Common myeloid progenitor, CD34-positive (primary cell): ENCODE measurements around the gene PIAS1.
A peak's percentile ranks its signal among the peaks of the same experiment; 100 is the strongest.

ENCODE experiments used
- CTCF ChIA-PET: fragments of 350-600 bp; sonication (Branson Sonifier 250); formaldehyde crosslinking; loops from one replicate; lab custom pipeline; 2021; ENCODE audit warnings: antibody characterized with exemption; lab: Charles Lee
- POLR2A ChIA-PET: fragments of 350-600 bp; sonication (Branson Sonifier 250); formaldehyde crosslinking; loops from one replicate; lab custom pipeline; 2021; ENCODE audit warnings: antibody characterized with exemption; lab: Charles Lee
- DNase-seq, 3 donors: peaks; one replicate each; pipeline versions ENCODE4 v3.0.0 to v3.0.0-alpha.2; 2013
- H3K27ac ChIP-seq, 2 experiments: 1 replicate in 1 of 2; 2 replicates in 1 of 2; pipeline ENCODE4 v1.7.0; 2013; ENCODE audit warnings: inconsistent platforms in 2 of 2, low read length in 2 of 2, mild to moderate bottlenecking in 2 of 2, low read depth in 1 of 2, moderate library complexity in 1 of 2; ENCODE audit not compliant: severe bottlenecking in 2 of 2, insufficient read depth in 1 of 2, poor library complexity in 1 of 2
- H3K27me3 ChIP-seq, 5 experiments: replicated peaks in 2 of 5; 1 replicate in 3 of 5; 2 replicates in 2 of 5; pipeline versions ENCODE4 v1.6.1 to v1.7.0; 2013; ENCODE audit warnings: low read length in 4 of 5, mild to moderate bottlenecking in 2 of 5, moderate library complexity in 2 of 5, inconsistent platforms in 1 of 5; ENCODE audit not compliant: insufficient read depth in 5 of 5, control insufficient read depth in 4 of 5
- H3K36me3 ChIP-seq, 4 experiments: 1 replicate in 2 of 4; 2 replicates in 2 of 4; pipeline versions ENCODE4 v1.6.1 to v1.7.0; 2013; ENCODE audit warnings: low read length in 3 of 4, control low read depth in 1 of 4, mild to moderate bottlenecking in 1 of 4; ENCODE audit not compliant: control insufficient read depth in 4 of 4, insufficient read depth in 4 of 4
- H3K4me1 ChIP-seq, 4 experiments: 1 replicate in 3 of 4; 2 replicates in 1 of 4; pipeline versions ENCODE4 v1.6.1 to v1.7.1; 2013; ENCODE audit warnings: low read length in 3 of 4, mild to moderate bottlenecking in 3 of 4, control low read depth in 1 of 4, inconsistent platforms in 1 of 4, moderate library complexity in 1 of 4; ENCODE audit not compliant: control insufficient read depth in 4 of 4, insufficient read depth in 4 of 4; ENCODE audit errors: control extremely low read depth in 1 of 4
- H3K4me3 ChIP-seq, 7 experiments: 1 replicate in 4 of 7; 2 replicates in 3 of 7; pipeline versions ENCODE4 v1.5.1 to v1.7.0; 2013; ENCODE audit warnings: mild to moderate bottlenecking in 7 of 7, low read length in 6 of 7, moderate library complexity in 6 of 7, inconsistent platforms in 2 of 7, low read depth in 2 of 7, control low read depth in 1 of 7; ENCODE audit not compliant: insufficient read depth in 4 of 7, control insufficient read depth in 1 of 7; ENCODE audit errors: extremely low read depth in 1 of 7
- H3K9me3 ChIP-seq, 5 experiments: 1 replicate in 4 of 5; 2 replicates in 1 of 5; pipeline versions ENCODE4 v1.6.1 to v1.7.1; 2013; ENCODE audit warnings: low read length in 4 of 5, mild to moderate bottlenecking in 2 of 5, inconsistent platforms in 1 of 5, low read depth in 1 of 5, moderate library complexity in 1 of 5; ENCODE audit not compliant: control insufficient read depth in 4 of 5, insufficient read depth in 2 of 5; ENCODE audit errors: control extremely low read depth in 1 of 5
- WGBS: methylation state at CpG from one replicate; pipeline ENCODE4 v1.1.5; 2013; ENCODE audit not compliant: insufficient coverage; 5-methylcytosine and 5-hydroxymethylcytosine counted together

Gene PIAS1

GRCh38 chr15:68186671-68187397 lies 132.7 kb downstream of the PIAS1 start:
- no peaks in the 10 kb centered on the region for H3K4me1 ChIP-seq
- H3K9me3 ChIP-seq: no peaks in the 10 kb centered on the region
- no peak for DNase-seq
- peaks cover 18 to 76% (median 46%) of the 10 kb centered on the region in 4 experiments for H3K36me3 ChIP-seq
- POLR2A ChIA-PET: no interaction called here
- CTCF ChIA-PET: interaction anchor here (3.7 kb wide), 1 partner anchor 7 kb away, joined by 16 read pairs; no protein-coding TSS in a partner anchor
- WGBS: 100% methylated on average over 1 of the region's 5 CpGs
- H3K27me3 ChIP-seq: no peaks in the 10 kb centered on the region
- no peak overlapping the region for H3K27ac ChIP-seq
- no peak overlapping the region for H3K4me3 ChIP-seq

- 98% methylated on average over 4 of the region's 9 CpGs for WGBS
- Histone ChIP-seq H3K27ac (no peak overlapping the region), H3K4me3 (no peak overlapping the region), H3K36me3 (peaks cover 22 to 80% (median 48%) of the 10 kb centered on the region in 4 experiments), H3K4me1 (no peaks in the 10 kb centered on the region), H3K9me3 (no peaks in the 10 kb centered on the region), H3K27me3 (no peaks in the 10 kb centered on the region)
- no peak for DNase-seq
- ChIA-PET POLR2A (no interaction called here), CTCF (no interaction called here)
Measured at GRCh38 chr15:68187559-68187958, 133.4 kb downstream of the PIAS1 start.

- no CpG with 5 or more reads among the region's 2 CpGs for WGBS
- H3K4me1 ChIP-seq: no peaks in the 10 kb centered on the region
- CTCF ChIA-PET: no interaction called here
Measured at GRCh38 chr15:68188647-68189046, 134.5 kb downstream of the PIAS1 start.

GRCh38 chr15:68190048-68190447 lies 135.9 kb downstream of the PIAS1 start:
- no peak overlapping the region for H3K4me3 ChIP-seq
- no peaks in the 10 kb centered on the region for H3K9me3 ChIP-seq
- DNase-seq: no peak
- H3K27ac ChIP-seq: no peak overlapping the region
- peaks cover 13 to 71% (median 45%) of the 10 kb centered on the region in 4 experiments for H3K36me3 ChIP-seq
- H3K4me1 ChIP-seq: no peaks in the 10 kb centered on the region
- 80% methylated on average over 1 of the region's 4 CpGs for WGBS
- H3K27me3 ChIP-seq: no peaks in the 10 kb centered on the region
- ChIA-PET CTCF (no interaction called here), POLR2A (no interaction called here)

More at GRCh38 chr15:68188647-68189046, 134.5 kb downstream of the PIAS1 start:
- POLR2A ChIA-PET: no interaction called here
- Histone ChIP-seq H3K27me3 (no peaks in the 10 kb centered on the region), H3K4me3 (no peak overlapping the region), H3K36me3 (peaks cover 19 to 80% (median 51%) of the 10 kb centered on the region in 4 experiments), H3K27ac (no peak overlapping the region), H3K9me3 (no peaks in the 10 kb centered on the region)
- no peak for DNase-seq

GRCh38 chr15:68191555-68191954 lies 137.4 kb downstream of the PIAS1 start:
- Histone ChIP-seq H3K9me3 (no peaks in the 10 kb centered on the region), H3K4me1 (no peaks in the 10 kb centered on the region), H3K36me3 (peaks cover 9 to 69% (median 47%) of the 10 kb centered on the region in 4 experiments), H3K4me3 (no peak overlapping the region), H3K27me3 (no peaks in the 10 kb centered on the region), H3K27ac (no peak overlapping the region)
- no peak for DNase-seq
- ChIA-PET CTCF (interaction anchor here (1.0 kb wide), 1 partner anchor 14 kb away, joined by 3 read pairs; no protein-coding TSS in a partner anchor), POLR2A (no interaction called here)
- WGBS: 96% methylated on average over 2 of the region's 3 CpGs

- Histone ChIP-seq H3K36me3 (peaks cover 7 to 67% (median 44%) of the 10 kb centered on the region in 4 experiments), H3K4me1 (no peaks in the 10 kb centered on the region), H3K27ac (no peak overlapping the region), H3K4me3 (no peak overlapping the region), H3K27me3 (no peaks in the 10 kb centered on the region), H3K9me3 (no peaks in the 10 kb centered on the region)
- WGBS: 100% methylated on average over 1 of the region's 4 CpGs
- DNase-seq: no peak
- CTCF ChIA-PET: interaction anchor here (1.8 to 4.3 kb wide), 2 partner anchors 7 to 10 kb away, joined by 4 to 16 read pairs; no protein-coding TSS in a partner anchor
- POLR2A ChIA-PET: no interaction called here
Measured at GRCh38 chr15:68192117-68192516, 138.0 kb downstream of the PIAS1 start.

- H3K36me3 ChIP-seq: peaks cover 6 to 68% (median 43%) of the 10 kb centered on the region in 4 experiments
- H3K4me1 ChIP-seq: no peaks in the 10 kb centered on the region
- peak overlapping the region in 1 of 2 experiments; percentile 30 for H3K27ac ChIP-seq
- H3K9me3 ChIP-seq: no peaks in the 10 kb centered on the region
- DNase-seq: no peak
- no peak overlapping the region for H3K4me3 ChIP-seq
- no peaks in the 10 kb centered on the region for H3K27me3 ChIP-seq
- CTCF ChIA-PET: interaction anchor here (1.0 to 4.3 kb wide), 4 partner anchors 8 to 17 kb away, joined by 4 to 16 read pairs (median 6); no protein-coding TSS in a partner anchor
- WGBS: 100% methylated on average over 4 of the region's 5 CpGs
- POLR2A ChIA-PET: no interaction called here
Measured at GRCh38 chr15:68192804-68193486, 138.8 kb downstream of the PIAS1 start.
